ENCODE measurements around the gene PTOV1.

PTOV1 gene

DNA sequence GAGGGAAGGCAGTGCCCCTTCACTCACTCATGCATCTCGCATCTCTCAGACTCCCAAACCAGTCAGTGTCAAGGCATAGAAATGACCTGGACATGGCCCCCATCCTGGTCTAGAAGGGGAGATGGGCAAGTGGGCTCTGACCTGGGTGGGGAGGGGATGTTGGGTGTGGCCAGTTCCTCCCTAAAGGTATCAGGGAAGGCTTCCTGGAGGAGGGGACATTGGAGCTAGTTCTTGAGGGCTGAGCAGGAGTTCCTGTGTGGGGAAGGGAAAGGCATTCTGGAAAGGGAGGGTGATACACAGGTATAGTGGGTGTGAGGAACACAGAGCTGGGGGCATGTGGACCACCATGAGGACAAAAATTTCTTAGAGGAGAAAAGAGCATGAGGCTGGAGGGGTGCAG, 41.8 kb downstream of the PTOV1 start:
- no peak for DNase-seq

DNA sequence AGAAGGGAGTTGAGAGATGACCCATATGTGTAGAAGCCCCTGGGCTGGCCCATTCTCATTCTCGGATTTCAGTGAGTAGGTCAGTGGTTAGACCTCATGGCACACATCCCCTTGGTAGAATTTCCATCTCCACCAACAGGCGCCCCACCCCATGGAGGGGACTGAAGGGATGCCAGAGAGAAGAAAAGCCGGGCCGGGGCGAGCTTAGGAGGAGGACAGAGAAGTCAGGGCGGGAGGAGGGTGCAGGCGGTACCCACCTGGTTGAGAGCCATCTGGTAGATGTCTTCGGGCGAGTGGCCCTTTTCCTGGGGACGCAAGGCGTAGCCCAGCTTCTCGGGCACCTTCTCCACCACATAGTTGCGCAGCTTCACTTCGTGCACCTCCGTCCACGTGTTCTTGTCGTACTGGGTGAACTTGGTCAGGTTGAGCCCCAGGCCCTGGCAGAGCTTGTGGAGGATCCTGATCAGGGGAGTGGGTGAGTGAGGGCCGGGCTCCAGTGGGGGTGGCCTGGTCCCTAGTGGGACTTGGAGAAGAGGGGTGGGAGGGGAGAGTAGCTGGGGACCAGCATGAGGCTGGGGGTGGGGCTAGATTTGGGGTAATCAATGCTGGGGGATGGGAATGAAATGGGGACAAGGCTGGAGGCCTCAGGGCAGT, 43.2 kb downstream of the PTOV1 start:
- no peak for DNase-seq

DNA sequence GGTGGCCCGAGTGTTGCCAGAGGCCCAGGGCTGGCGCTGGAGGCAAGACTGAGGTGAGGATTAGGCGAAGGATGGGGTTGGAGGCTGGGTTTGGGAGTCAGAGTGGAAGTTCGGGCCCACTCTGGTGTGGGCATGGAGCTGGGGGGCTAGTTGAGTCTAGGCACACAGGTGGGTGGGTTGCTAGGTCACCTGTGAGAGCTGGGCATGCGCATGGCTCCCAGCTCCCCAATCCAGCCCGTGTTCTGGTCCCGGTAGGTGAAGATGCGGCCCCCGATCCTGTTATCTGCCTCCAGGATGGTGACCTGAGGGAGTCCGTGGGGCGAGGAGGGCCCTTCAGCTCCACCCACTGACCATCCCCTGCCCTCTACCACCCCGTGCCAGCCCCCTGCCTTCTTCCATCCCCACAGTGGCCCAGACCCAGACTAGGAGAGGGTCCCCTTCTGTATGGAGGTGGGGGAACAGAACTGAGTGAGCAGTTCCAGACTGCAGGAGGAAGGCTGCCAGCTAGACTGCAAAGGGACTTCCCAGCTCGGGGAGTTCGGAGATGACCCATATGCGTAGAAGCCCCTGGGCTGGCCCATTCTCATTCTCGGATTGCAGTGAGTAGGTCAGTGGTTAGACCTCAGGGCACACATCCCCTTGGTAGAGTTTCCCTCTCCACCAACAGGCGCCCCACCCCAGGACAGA, 44.1 kb downstream of the PTOV1 start:
- DNase-seq, result no peak

DNA sequence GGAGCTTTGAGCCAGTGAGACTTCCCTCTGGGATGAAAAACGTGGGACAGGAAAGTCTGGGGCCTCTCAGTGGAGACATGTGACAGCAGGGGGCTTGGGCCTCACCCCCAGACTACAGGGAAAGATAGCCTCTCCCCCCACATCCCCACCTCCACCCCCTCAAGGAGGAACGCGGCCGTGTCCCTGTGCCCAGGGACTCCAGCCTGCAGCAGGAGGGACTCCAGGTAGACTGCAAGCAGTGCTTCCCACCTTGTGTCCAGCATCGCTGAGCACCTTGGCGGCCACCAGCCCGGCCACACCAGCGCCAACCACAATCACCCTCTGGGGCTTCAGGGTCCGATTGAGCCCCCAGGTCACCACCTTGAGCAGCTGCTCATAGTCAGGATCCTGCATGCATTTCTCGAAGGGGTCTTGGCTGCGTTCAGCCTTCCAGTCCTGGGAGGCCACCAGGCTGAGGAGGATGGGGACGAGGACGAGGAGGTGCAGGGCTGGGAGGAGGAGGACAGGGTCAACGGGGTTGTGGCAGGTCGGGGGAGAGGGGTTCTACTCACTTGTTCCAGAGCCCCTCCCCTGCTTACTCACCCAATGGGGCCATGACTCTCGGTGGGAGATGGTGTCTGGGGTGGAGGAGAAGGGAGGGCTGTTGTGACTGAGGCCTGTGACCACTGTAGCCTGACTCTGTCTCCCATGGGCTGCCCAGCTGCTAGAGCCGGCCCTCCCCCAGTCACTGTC, 44.8 kb downstream of the PTOV1 start:
- DNase-seq, result no peak

DNA sequence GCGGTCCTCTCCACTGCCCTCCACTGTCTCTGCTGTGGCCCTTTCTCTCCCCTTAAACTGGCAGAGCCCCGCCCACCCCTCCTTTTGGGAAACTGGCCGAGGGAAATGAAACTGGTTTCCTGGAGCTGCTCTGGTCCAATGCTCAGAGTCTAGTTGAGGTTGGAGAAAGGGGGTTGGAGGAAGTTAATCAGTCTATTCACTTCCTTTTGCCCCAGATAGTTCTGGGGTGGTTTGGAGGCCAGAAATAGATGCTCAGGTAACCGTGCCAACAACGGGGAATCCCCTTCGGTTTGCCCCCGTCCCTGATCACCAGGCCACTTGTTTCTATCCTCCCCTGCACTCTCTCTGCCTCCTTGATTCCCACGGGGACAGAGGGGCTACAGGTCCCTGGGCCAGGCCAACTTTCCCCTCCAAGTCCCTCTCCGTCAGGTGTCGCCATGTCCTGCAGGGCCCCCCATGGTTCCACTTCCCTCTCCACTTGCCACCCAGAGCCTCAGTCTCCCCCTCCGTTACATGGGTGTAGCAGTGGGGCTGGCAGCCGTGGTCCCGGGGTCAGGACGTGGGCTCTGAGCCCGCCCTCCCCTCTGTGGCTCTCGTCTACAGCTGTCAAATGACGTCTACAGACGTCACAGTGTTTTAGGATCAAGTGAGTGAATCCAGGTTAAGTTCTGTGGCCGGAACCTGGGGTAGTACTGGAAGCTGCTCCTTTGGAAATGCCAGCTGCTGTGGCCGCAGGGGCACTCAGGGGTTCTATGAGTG, 46.1 kb downstream of the PTOV1 start, which contains the start of gene IL4I1:
Gene IL4I1 (minus strand): TSS at position 25 of the 759 bp plus-strand sequence. CDS start 727 bp downstream, outside the sequence.
- DNase-seq, result no peak

DNA sequence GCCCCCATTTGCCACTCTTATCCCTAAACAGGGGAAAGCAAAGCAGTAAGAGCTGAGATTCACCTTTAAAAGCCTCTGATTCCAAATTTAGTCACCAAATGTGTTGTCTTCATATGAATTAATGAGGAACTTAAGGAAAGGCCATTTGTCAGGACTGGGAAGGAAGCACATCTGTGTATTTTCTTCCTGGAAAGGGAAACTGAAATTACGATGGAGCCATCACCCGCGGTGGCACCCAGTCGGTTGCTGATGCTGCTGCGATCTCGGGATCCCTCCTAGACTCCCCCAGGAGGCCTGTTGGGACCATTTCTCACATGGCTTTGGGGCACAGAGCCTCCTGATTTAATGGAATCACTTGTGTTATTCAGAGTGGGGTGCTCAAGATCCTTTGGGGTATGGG, 53.2 kb downstream of the PTOV1 start:
- no peak for DNase-seq

DNA sequence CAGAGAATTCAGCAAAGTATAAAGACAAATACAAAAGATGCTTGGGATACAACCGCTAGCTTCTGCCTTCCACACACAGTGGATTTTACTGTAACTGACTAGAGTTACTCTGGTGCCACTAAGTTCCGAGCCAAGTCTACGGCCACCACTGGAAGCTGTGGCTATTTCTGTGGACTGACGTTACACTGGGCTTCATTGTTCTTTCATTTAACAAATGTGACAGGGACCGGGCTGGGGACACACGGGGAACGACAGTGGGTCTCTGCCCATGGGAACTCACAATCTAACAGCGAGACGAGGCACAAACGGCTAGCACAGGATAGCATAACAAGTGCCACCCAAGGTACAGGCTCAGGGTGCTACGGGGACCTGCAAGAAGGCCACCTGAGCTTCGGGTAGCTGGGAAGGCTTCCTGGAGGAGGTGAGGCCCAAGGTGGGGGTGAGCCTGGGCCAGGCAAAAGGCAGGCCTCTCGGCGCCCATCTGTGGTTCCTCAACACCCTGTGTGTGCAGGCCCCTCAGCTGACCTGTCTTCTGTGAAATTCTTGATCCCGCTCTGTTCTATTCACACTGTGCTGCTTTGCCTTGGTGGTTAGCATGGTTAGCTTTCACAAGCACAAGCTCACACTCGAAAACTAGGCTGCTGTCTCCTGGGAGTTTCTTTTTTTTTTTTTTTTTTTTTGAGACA, 56.1 kb downstream of the PTOV1 start:
- no peak for DNase-seq

DNA sequence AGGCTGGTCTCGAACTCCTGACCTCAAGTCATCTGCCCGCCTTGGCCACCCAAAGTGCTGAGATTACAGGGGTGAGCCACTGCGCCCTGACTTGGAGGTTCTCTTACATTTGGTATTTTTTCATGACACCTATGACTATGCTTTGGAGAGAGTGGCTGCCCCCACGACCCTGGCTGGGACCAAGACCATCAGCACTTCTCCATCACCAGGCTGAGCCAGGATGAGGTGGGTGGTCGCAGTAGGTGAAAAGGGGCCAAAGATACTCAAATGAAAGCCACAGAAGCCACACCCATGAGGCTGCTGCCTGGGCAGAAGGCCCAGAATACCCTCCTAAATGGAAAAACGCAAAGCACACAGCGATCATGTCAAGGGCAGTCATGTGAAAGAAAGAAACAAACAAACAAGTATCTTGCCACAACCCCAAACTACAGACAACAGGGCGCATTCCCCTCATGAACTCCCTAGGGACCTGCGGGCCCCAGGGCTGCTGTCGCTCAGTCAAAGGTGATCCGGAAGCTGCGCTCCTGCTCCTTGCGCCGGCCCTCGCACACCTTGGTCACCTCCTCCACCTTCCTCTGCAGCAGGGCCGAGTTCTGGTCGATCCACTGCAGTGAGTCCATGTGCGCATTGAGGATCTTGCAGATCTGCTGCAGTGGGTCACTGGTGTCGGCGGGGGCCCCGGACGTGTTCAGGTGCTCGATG, 56.9 kb downstream of the PTOV1 start:
- no peak for DNase-seq

DNA sequence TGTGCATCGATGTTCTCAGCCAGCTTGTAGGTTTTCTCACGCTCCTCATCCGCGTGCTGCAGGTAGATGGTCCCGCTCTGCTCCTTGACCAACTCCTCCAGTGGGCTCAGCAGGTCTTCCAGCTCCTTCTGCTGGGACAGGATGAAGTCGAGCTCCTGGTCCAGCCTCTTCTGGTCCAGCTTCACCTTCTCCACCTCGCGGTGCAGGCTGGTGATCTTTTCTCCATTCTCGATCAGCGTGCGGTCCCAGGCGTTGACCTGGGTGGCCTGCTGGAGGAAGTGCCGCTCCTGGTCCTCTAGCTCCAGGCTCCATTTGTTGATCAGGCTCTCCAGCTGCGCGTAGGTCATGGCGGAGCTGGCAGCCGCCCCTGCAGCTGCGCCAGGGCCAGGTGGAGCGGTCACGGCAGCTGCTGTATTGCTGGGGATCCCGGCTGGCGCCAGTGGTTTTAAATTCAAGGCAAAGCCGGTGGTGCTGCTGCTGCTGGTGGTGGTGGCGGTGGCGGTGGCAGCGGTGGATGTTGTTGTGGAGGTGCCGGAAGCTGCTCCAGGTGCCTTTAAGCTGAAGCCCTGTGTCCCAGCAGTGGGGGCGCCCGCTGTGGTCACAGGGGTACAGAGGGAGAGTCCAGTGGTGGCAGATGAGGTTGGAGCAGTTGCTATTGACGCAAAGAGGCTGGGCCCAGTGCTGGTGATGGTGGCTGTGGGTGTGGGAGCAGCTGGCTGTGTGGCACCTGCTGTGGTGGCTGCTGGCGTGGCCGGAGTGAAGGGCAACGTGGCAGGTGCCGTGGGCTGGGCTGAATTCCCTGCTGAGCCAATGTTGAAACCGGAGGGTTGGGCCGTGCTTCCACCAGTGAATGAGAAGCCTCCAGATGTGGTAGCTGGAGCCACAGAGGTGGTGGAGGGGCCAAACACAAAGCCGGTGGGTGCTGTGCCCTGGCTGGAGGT, 57.8 kb downstream of the PTOV1 start:
- no peak for DNase-seq

DNA sequence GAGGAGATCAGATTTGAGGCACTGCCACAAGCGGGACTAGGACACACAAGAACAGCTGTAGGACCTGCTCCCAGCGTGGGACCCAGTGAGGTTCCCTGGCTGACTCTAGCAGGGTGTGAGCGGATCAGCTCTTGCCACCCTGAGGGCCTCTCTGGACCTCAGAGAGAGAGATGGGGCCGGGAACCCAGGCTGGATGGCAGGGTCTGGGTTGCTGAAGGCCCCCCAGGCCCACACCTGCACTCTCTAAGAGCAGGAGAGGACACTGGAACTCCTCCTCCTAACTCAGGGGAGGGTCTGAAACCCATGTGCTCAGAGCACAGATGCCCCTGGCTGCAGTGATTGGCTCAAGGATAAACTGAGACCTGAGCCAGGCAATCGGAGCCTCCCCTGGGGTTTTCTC, 59.2 kb downstream of the PTOV1 start:
- no peak for DNase-seq
